HepG2 (cell line): ENCODE results near the gene HS3ST3B1. TPM values are rescaled to one million over a fixed set of nuclear protein-coding genes. Genes with fewer than 3 reads are reported as not detected.

Experiments used
- ATAC-seq: fragments of 200-7000 bp; cut with Tn5 transposase; 3 replicates; pipeline ENCODE4 v1.9.1; 2020; ENCODE audit warnings: mild to moderate bottlenecking, moderate library complexity
- BruUV-seq: library from RNA; stranded (reverse); fragments of 400-500 nt; replicated peaks from 2 replicates; lab custom pipeline; 2021; lab: Mats Ljungman, UMichigan
- CTCF ChIA-PET: fragments of 300-600 bp; formaldehyde crosslinking; extraction: SDS; loops from one replicate; lab custom pipeline; 2021; ENCODE audit warnings: low total read pairs, inconsistent platforms, low intra/inter-chr PET ratio; lab: Yijun Ruan, JAX
- POLR2A ChIA-PET: fragments of 350-600 bp; sonication (Branson Sonifier 250); formaldehyde crosslinking; loops from one replicate; lab custom pipeline; 2020; ENCODE audit warnings: antibody characterized with exemption, inconsistent platforms; lab: Yijun Ruan, JAX
- DNase-seq: peaks from one replicate; pipeline ENCODE4 v3.0.0-alpha.2; 2015; ENCODE audit warnings: low spot score
- FAIRE-seq: peaks from 3 replicates; lab custom pipeline; 2011; peaks lifted over from hg19 to GRCh38; lab: Jason Lieb, UNC
- H2AFZ ChIP-seq: one replicate; pipeline ENCODE4 v1.6.1; 2011; ENCODE audit warnings: low read length, inconsistent platforms
- H3K27ac ChIP-seq: fragments of 300-600 bp; 3 replicates; pipeline ENCODE4 v1.8.0; 2011; ENCODE audit warnings: mixed run types, mild to moderate bottlenecking, mixed read lengths, low read length, inconsistent platforms; ENCODE audit not compliant: insufficient read depth; ENCODE audit errors: extremely low read length
- H3K27me3 ChIP-seq, 2 experiments: fragments of 200-600 bp in 1 of 2; 2 replicates in 1 of 2; 3 replicates in 1 of 2; pipeline versions ENCODE4 v1.6.0 to v1.8.0; 2011; ENCODE audit warnings: low read length in 2 of 2, mild to moderate bottlenecking in 2 of 2, moderate library complexity in 2 of 2, inconsistent platforms in 1 of 2; ENCODE audit not compliant: insufficient read depth in 2 of 2, control insufficient read depth in 1 of 2
- H3K36me3 ChIP-seq, 2 experiments: fragments of 200-600 bp in 1 of 2; replicated peaks in 1 of 2; 2 replicates in 1 of 2; 3 replicates in 1 of 2; pipeline versions ENCODE4 v1.5.1 to v1.8.0; 2011; ENCODE audit warnings: low read length in 2 of 2, inconsistent platforms in 1 of 2; ENCODE audit not compliant: insufficient read depth in 2 of 2, control insufficient read depth in 1 of 2
- H3K4me1 ChIP-seq: 2 replicates; pipeline ENCODE4 v1.5.1; 2012; ENCODE audit warnings: low read length, inconsistent platforms; ENCODE audit not compliant: insufficient read depth
- H3K4me2 ChIP-seq: 2 replicates; pipeline ENCODE4 v1.6.0; 2011; ENCODE audit warnings: low read depth, low read length, inconsistent platforms
- H3K4me3 ChIP-seq, 3 experiments: fragments of 200-600 bp in 1 of 3; sonication (generic), shearing (Covaris generic) in 1 of 3; replicated peaks in 1 of 3; 2 replicates each; pipeline ENCODE4 v1.5.1; 2011 to 2016; ENCODE audit warnings: low read length in 3 of 3, inconsistent platforms in 2 of 3, low read depth in 2 of 3, mild to moderate bottlenecking in 2 of 3, control low read depth in 1 of 3, mixed read lengths in 1 of 3; ENCODE audit not compliant: insufficient read depth in 1 of 3
- H3K79me2 ChIP-seq: one replicate; pipeline ENCODE4 v1.6.1; 2011; ENCODE audit warnings: low read length, inconsistent platforms; ENCODE audit not compliant: insufficient read depth
- H3K9ac ChIP-seq: 2 replicates; pipeline ENCODE4 v1.6.0; 2011; ENCODE audit warnings: mild to moderate bottlenecking, low read depth, low read length, inconsistent platforms; ENCODE audit not compliant: insufficient read depth
- H3K9me3 ChIP-seq: 2 replicates; pipeline ENCODE4 v1.5.1; 2012; ENCODE audit warnings: mild to moderate bottlenecking, low read length
- H4K20me1 ChIP-seq: 2 replicates; pipeline ENCODE4 v1.6.0; 2011; ENCODE audit warnings: inconsistent platforms, mild to moderate bottlenecking, low read length, moderate library complexity; ENCODE audit not compliant: insufficient read depth
- CEBPZ ChIP-seq: IDR thresholded peaks from 2 replicates; pipeline ENCODE4 v1.6.1; 2012; ENCODE audit warnings: low read length, improper control_type of control experiment
- IRF9 ChIP-seq: sonication (generic); formaldehyde crosslinking; IDR thresholded peaks from 2 replicates; pipeline ENCODE4 v1.8.0; 2022; ENCODE audit warnings: missing genetic modification reagents, mild to moderate bottlenecking, borderline replicate concordance
- KDM2A ChIP-seq: sonication (generic); formaldehyde crosslinking; IDR thresholded peaks from 2 replicates; pipeline ENCODE4 v1.4.0; 2020; ENCODE audit warnings: low read depth, missing genetic modification reagents, borderline replicate concordance
- PAX8 ChIP-seq: sonication (generic); formaldehyde crosslinking; IDR thresholded peaks from 2 replicates; pipeline ENCODE4 v1.8.0; 2022; ENCODE audit warnings: mild to moderate bottlenecking, missing genetic modification reagents, borderline replicate concordance
- RBM22 ChIP-seq: fragments of 200-400 bp; formaldehyde crosslinking; optimal IDR thresholded peaks from 2 replicates; pipeline ENCODE3; 2017; ENCODE audit warnings: mild to moderate bottlenecking, low read length, moderate library complexity
- SMARCE1 ChIP-seq: fragments of 450-650 bp; IDR thresholded peaks from 2 replicates; pipeline ENCODE4 v1.6.1; 2017; ENCODE audit warnings: borderline replicate concordance
- ZBTB42 ChIP-seq: sonication (generic); formaldehyde crosslinking; IDR thresholded peaks from 2 replicates; pipeline ENCODE4 v1.5.0; 2020; ENCODE audit warnings: mild to moderate bottlenecking, missing genetic modification reagents
- WGBS: methylation state at CpG from one replicate; pipeline ENCODE4 v1.1.6; 2017; ENCODE audit warnings: low lambda C conversion rate; 5-methylcytosine and 5-hydroxymethylcytosine counted together
- in situ Hi-C: cut with HindIII; loops from 2 replicates; pipeline ENCODE4 v1.10.0; 2017; ENCODE audit warnings: low pct_unique_long_range_greater_than_20kb; ENCODE audit not compliant: extremely low pct_ligation_motif_present
- intact Hi-C: fragments of 100-400 bp; cut with micrococcal nuclease; formaldehyde crosslinking; loops from one replicate; pipeline ENCODE4 v1.10.0; 2022; ENCODE audit not compliant: unreplicated experiment
- polyA plus RNA-seq, 8 experiments: library from polyadenylated mRNA; depleted of rRNA in 3 of 8; stranded (reverse) in 7 of 8; unstranded in 1 of 8; fragments of >200 nt; fragmentation: Illumina TruSeq in 4 of 8; extraction: Trizol in 4 of 8; gene quantifications; 2 replicates each; pipeline versions ENCODE4 v1.2.1 to v1.2.3, GENCODE V29; 2011 to 2016; ENCODE audit warnings: low read depth in 4 of 8, missing spikeins in 1 of 8, mixed read lengths in 1 of 8; ENCODE audit not compliant: insufficient read depth in 1 of 8
- total RNA-seq, 5 experiments: library from RNA; depleted of rRNA; stranded (reverse); fragments of >200 nt; fragmentation: Illumina TruSeq; extraction: Trizol; gene quantifications; 2 replicates each; pipeline ENCODE4 v1.2.3, GENCODE V29; 2016; ENCODE audit warnings: low read depth in 1 of 5

Gene HS3ST3B1
- total and polyA plus RNA-seq, 2 of the 13 experiments (the other 11 are each of a cell fraction or from before 2014, with no cell fraction given), result 15.7 to 39.5 TPM

GRCh38 chr17:14331982-14332298 lies 31.1 kb downstream of the HS3ST3B1 start:
- peaks cover 98% of the 10 kb centered on the region for H3K79me2 ChIP-seq
- H3K4me1 ChIP-seq, result peaks cover 94% of the 10 kb centered on the region
- 96% methylated on average over 3 of the region's 3 CpGs for WGBS
- FAIRE-seq (no peak), DNase-seq (no peak), ATAC-seq (no peak)
- intact Hi-C loops, result no loop called here
- POLR2A ChIA-PET, result no interaction called here
- BruUV-seq, result no TSS peak
- TF ChIP-seq ZBTB42 (CRISPR knock-in tag), result no peak
- TF ChIP-seq RBM22, result peak; percentile 34
- H3K9ac ChIP-seq, result no peak overlapping the region
- no peaks in the 10 kb centered on the region for H3K9me3 ChIP-seq
- H4K20me1 ChIP-seq, result peaks cover 20% of the 10 kb centered on the region
- H3K4me3 ChIP-seq, result no peak overlapping the region
- no peak overlapping the region for H2AFZ ChIP-seq
- H3K27me3 ChIP-seq, result no peaks in the 10 kb centered on the region
- H3K4me2 ChIP-seq, result no peak overlapping the region
- H3K36me3 ChIP-seq, result peaks cover 0 to 20% of the 10 kb centered on the region in 2 experiments; a peak in 3 of 5 replicates
- peak overlapping the region; percentile 13 for H3K27ac ChIP-seq
- in situ Hi-C loops, result no loop called here
- CTCF ChIA-PET, result no interaction called here

DNA sequence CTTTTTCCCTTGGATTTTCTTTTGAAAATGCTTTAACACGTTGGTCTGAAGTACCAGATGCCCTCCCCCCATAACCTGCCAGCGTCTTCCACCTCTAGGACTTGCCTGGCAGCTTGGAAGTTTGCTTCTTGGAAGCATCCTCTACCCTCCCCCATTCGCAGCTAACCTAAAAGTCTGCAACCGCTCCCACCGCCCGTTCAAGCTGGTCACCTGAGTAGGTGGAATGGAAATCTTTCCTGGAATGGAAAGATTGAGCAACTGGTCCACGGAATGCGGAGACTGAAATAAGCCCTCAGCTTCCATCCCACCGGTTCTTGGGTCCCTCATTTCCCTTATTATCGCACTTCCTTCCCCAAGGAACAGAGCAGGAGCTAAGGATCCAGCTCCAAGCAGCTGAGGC lies 31.4 kb downstream of the HS3ST3B1 start:
- intact Hi-C loops, result no loop called here
- FAIRE-seq, result no peak
- BruUV-seq, result no TSS peak
- Histone ChIP-seq H4K20me1 (peaks cover 16% of the 10 kb centered on the region), H3K27me3 (no peaks in the 10 kb centered on the region), H3K4me2 (no peak overlapping the region), H3K4me1 (peaks cover 96% of the 10 kb centered on the region)
- CTCF ChIA-PET, result no interaction called here
- no peak for DNase-seq
- TF ChIP-seq KDM2A (no peak), SMARCE1 (no peak), PAX8 (CRISPR knock-in tag) (no peak), IRF9 (CRISPR knock-in tag) (no peak), CEBPZ (no peak)
- TF ChIP-seq, all 625 proteins: peak for 0
- 94% methylated on average over 10 of the region's 10 CpGs for WGBS
- peaks cover 97% of the 10 kb centered on the region for H3K79me2 ChIP-seq
- H3K27ac ChIP-seq, result peak overlapping the region; percentile 13
- POLR2A ChIA-PET, result no interaction called here
- H3K9me3 ChIP-seq, result no peaks in the 10 kb centered on the region
- no peak overlapping the region for H3K9ac ChIP-seq
- H2AFZ ChIP-seq, result no peak overlapping the region
- peaks cover 0 to 18% of the 10 kb centered on the region in 2 experiments; a peak in 3 of 5 replicates for H3K36me3 ChIP-seq
- no peak overlapping the region for H3K4me3 ChIP-seq
- in situ Hi-C loops, result no loop called here
- no peak for ATAC-seq
